DMS 273 treated with DMSO at 0.1 percent for 48 hours (cell line): ENCODE measurements around the gene B4GALT1.

Source experiments
- DNase-seq: peaks from one replicate; lab custom pipeline; 2025; lab: John Stamatoyannopoulos, UW

Gene B4GALT1

GRCh38 chr9:33167084-33167971, at the start of gene B4GALT1:
B4GALT1 (minus strand) TSS chr9:33167336; CDS start chr9:33167169, 167 bp downstream.
- peak; percentile 78 for DNase-seq

GRCh38 chr9:33211695-33212393, 44.7 kb upstream of the B4GALT1 start:
- DNase-seq: no peak

GRCh38 chr9:33210006-33210715, 43.0 kb upstream of the B4GALT1 start:
- DNase-seq: no peak

GRCh38 chr9:33209394-33209793, 42.3 kb upstream of the B4GALT1 start:
- no peak for DNase-seq

GRCh38 chr9:33202552-33203201, 35.5 kb upstream of the B4GALT1 start:
- no peak for DNase-seq

GRCh38 chr9:33202018-33202417, 34.9 kb upstream of the B4GALT1 start:
- no peak for DNase-seq

GRCh38 chr9:33198165-33198564, 31.0 kb upstream of the B4GALT1 start:
- DNase-seq: no peak

- no peak for DNase-seq
These were observed 30.4 kb upstream of the B4GALT1 start for GRCh38 chr9:33197279-33198152.

GRCh38 chr9:33196736-33197135, 29.6 kb upstream of the B4GALT1 start:
- no peak for DNase-seq

- DNase-seq: no peak
These were observed 26.7 kb upstream of the B4GALT1 start for GRCh38 chr9:33193818-33194217.

GRCh38 chr9:33192493-33193255, 25.5 kb upstream of the B4GALT1 start:
- no peak for DNase-seq

- no peak for DNase-seq
These were observed 23.0 kb upstream of the B4GALT1 start for GRCh38 chr9:33190021-33190705.

GRCh38 chr9:33189331-33189791, 22.2 kb upstream of the B4GALT1 start:
- peak; percentile 31 for DNase-seq

GRCh38 chr9:33188711-33189110, 21.6 kb upstream of the B4GALT1 start:
- no peak for DNase-seq

GRCh38 chr9:33187519-33188218, 20.5 kb upstream of the B4GALT1 start:
- peak; percentile 23 for DNase-seq

GRCh38 chr9:33186457-33187168, 19.5 kb upstream of the B4GALT1 start:
- DNase-seq: no peak

GRCh38 chr9:33185858-33186257, 18.7 kb upstream of the B4GALT1 start:
- no peak for DNase-seq

GRCh38 chr9:33185406-33185805, 18.3 kb upstream of the B4GALT1 start:
- no peak for DNase-seq
